H9 (cell line): ENCODE results near the gene TJP3. TPM values are rescaled to one million over a fixed set of nuclear protein-coding genes. Genes with fewer than 3 reads are reported as not detected.

ENCODE experiments used
- DNase-seq: peaks from one replicate; pipeline ENCODE4 v3.0.0-alpha.2; 2017
- H2AFZ ChIP-seq: one replicate; pipeline ENCODE4 v1.6.1; 2013; ENCODE audit warnings: mild to moderate bottlenecking, low read length, control low read depth, moderate library complexity
- H2AK5ac ChIP-seq: 2 replicates; pipeline ENCODE4 v1.6.1; 2013; ENCODE audit warnings: low read length, control low read depth, mixed read lengths; ENCODE audit not compliant: insufficient read length
- H2BK120ac ChIP-seq: one replicate; pipeline ENCODE4 v1.6.1; 2013; ENCODE audit warnings: low read depth, mild to moderate bottlenecking, low read length, control low read depth, inconsistent platforms; ENCODE audit not compliant: poor library complexity, severe bottlenecking
- H2BK12ac ChIP-seq: 2 replicates; pipeline ENCODE4 v1.6.1; 2013; ENCODE audit warnings: low read length, control low read depth, mixed read lengths, low read depth; ENCODE audit not compliant: insufficient read length
- H2BK15ac ChIP-seq: 2 replicates; pipeline ENCODE4 v1.6.1; 2013; ENCODE audit warnings: low read depth, low read length, control low read depth
- H2BK20ac ChIP-seq: one replicate; pipeline ENCODE4 v1.6.1; 2013; ENCODE audit warnings: low read depth, mild to moderate bottlenecking, low read length, control low read depth, inconsistent platforms; ENCODE audit not compliant: poor library complexity, severe bottlenecking
- H2BK5ac ChIP-seq: 2 replicates; pipeline ENCODE4 v1.6.1; 2013; ENCODE audit warnings: low read length, control low read depth, mixed read lengths; ENCODE audit not compliant: insufficient read length
- H3K14ac ChIP-seq: 2 replicates; pipeline ENCODE4 v1.6.1; 2013; ENCODE audit warnings: low read length, control low read depth; ENCODE audit not compliant: insufficient read depth
- H3K18ac ChIP-seq: 2 replicates; pipeline ENCODE4 v1.6.1; 2013; ENCODE audit warnings: low read depth, mild to moderate bottlenecking, mixed read lengths, low read length, control low read depth; ENCODE audit not compliant: insufficient read length
- H3K23ac ChIP-seq: 2 replicates; pipeline ENCODE4 v1.6.1; 2013; ENCODE audit warnings: low read length, control low read depth, mixed read lengths, low read depth; ENCODE audit not compliant: insufficient read length
- H3K23me2 ChIP-seq: 2 replicates; pipeline ENCODE4 v1.6.1; 2013; ENCODE audit warnings: low read depth, mild to moderate bottlenecking, mixed read lengths, low read length, control low read depth; ENCODE audit not compliant: insufficient read length, poor library complexity, severe bottlenecking
- H3K27ac ChIP-seq: 2 replicates; pipeline ENCODE4 v1.5.1; 2013; ENCODE audit warnings: low read length, control low read depth, mixed read lengths, low read depth; ENCODE audit not compliant: insufficient read length
- H3K27me3 ChIP-seq: 2 replicates; pipeline ENCODE4 v1.6.1; 2013; ENCODE audit warnings: low read length, control low read depth, inconsistent platforms; ENCODE audit not compliant: insufficient read depth
- H3K4ac ChIP-seq: 2 replicates; pipeline ENCODE4 v1.6.1; 2013; ENCODE audit warnings: low read depth, mild to moderate bottlenecking, control low read depth, inconsistent platforms, low read length, moderate library complexity
- H3K4me1 ChIP-seq: 2 replicates; pipeline ENCODE4 v1.6.1; 2013; ENCODE audit warnings: low read length, control low read depth, inconsistent platforms; ENCODE audit not compliant: insufficient read depth
- H3K4me2 ChIP-seq: 2 replicates; pipeline ENCODE4 v1.6.1; 2013; ENCODE audit warnings: low read length, control low read depth, mixed read lengths; ENCODE audit not compliant: insufficient read length, insufficient read depth
- H3K56ac ChIP-seq: 2 replicates; pipeline ENCODE4 v1.6.1; 2013; ENCODE audit warnings: low read depth, mild to moderate bottlenecking, mixed read lengths, low read length, control low read depth; ENCODE audit not compliant: insufficient read length
- H3K79me1 ChIP-seq: 2 replicates; pipeline ENCODE4 v1.6.1; 2013; ENCODE audit warnings: low read depth, mild to moderate bottlenecking, moderate library complexity, low read length, control low read depth, inconsistent platforms; ENCODE audit not compliant: insufficient read depth, poor library complexity, severe bottlenecking
- H3K79me2 ChIP-seq: 2 replicates; pipeline ENCODE4 v1.6.1; 2013; ENCODE audit warnings: low read length, control low read depth, inconsistent platforms; ENCODE audit not compliant: insufficient read depth
- H3K9ac ChIP-seq: 2 replicates; pipeline ENCODE4 v1.6.1; 2013; ENCODE audit warnings: low read length, control low read depth, mixed read lengths; ENCODE audit not compliant: insufficient read length; ENCODE audit errors: extremely low read depth
- H3K9me3 ChIP-seq: one replicate; pipeline ENCODE4 v1.6.1; 2013; ENCODE audit warnings: low read depth, low read length, inconsistent platforms; ENCODE audit not compliant: control insufficient read depth
- H3T11ph ChIP-seq: one replicate; pipeline ENCODE4 v1.6.1; 2013; ENCODE audit warnings: mild to moderate bottlenecking, low read length, control low read depth, inconsistent platforms
- H4K20me1 ChIP-seq: one replicate; pipeline ENCODE4 v1.6.1; 2013; ENCODE audit not compliant: control insufficient read depth, insufficient read length, insufficient read depth
- H4K5ac ChIP-seq: 2 replicates; pipeline ENCODE4 v1.6.1; 2013; ENCODE audit warnings: low read depth, mild to moderate bottlenecking, mixed read lengths, low read length, control low read depth; ENCODE audit not compliant: insufficient read length
- H4K8ac ChIP-seq: replicated peaks from 2 replicates; pipeline ENCODE4 v1.6.1; 2013; ENCODE audit warnings: low read length, control low read depth, mixed read lengths, low read depth; ENCODE audit not compliant: insufficient read length
- H4K91ac ChIP-seq: 2 replicates; pipeline ENCODE4 v1.6.1; 2013; ENCODE audit warnings: low read depth, mild to moderate bottlenecking, moderate library complexity, mixed read lengths, low read length, control low read depth; ENCODE audit not compliant: insufficient read length
- H3K27ac Mint-ChIP-seq, 3 experiments: 2 replicates in 2 of 3; 3 replicates in 1 of 3; pipeline ENCODE4 v1.8.0; 2020 to 2021; ENCODE audit warnings: mixed read lengths in 3 of 3, mild to moderate bottlenecking in 1 of 3, moderate library complexity in 1 of 3
- H3K27me3 Mint-ChIP-seq: 2 replicates; pipeline ENCODE4 v1.8.0; 2021; ENCODE audit warnings: low read depth, mild to moderate bottlenecking, moderate library complexity, mixed read lengths
- H3K36me3 Mint-ChIP-seq, 3 experiments: 2 replicates in 2 of 3; 3 replicates in 1 of 3; pipeline ENCODE4 v1.8.0; 2020 to 2021; ENCODE audit warnings: low read depth in 3 of 3, mixed read lengths in 3 of 3; ENCODE audit not compliant: insufficient read depth in 1 of 3
- H3K4me1 Mint-ChIP-seq, 2 experiments: 2 replicates each; pipeline ENCODE4 v1.8.0; 2020; ENCODE audit warnings: mixed read lengths in 2 of 2
- H3K4me3 Mint-ChIP-seq, 2 experiments: 2 replicates in 1 of 2; 3 replicates in 1 of 2; pipeline ENCODE4 v1.8.0; 2020 to 2021; ENCODE audit warnings: mild to moderate bottlenecking in 2 of 2, mixed read lengths in 2 of 2, moderate library complexity in 1 of 2
- H3K9me3 Mint-ChIP-seq, 2 experiments: 2 replicates in 1 of 2; 3 replicates in 1 of 2; pipeline ENCODE4 v1.8.0; 2020; ENCODE audit warnings: mild to moderate bottlenecking in 2 of 2, mixed read lengths in 2 of 2, moderate library complexity in 1 of 2
- CTCF ChIP-seq: fragments of 200-600 bp; sonication (generic); conservative IDR thresholded peaks from 3 replicates; pipeline ENCODE4 v1.8.0; 2021; ENCODE audit warnings: antibody characterized with exemption, mild to moderate bottlenecking
- WGBS: extraction: QIAGEN DNeasy Blood & Tissue Kit; methylation state at CpG from one replicate; pipeline ENCODE4 v1.1.7; 2013; ENCODE audit warnings: missing lambda C conversion rate, low lambda C conversion rate, mixed read lengths; ENCODE audit not compliant: insufficient read length; ENCODE audit errors: extremely low coverage; 5-methylcytosine and 5-hydroxymethylcytosine counted together
- total RNA-seq: library from RNA; stranded (reverse); gene quantifications from 2 replicates; pipeline ENCODE4 v1.2.1, GENCODE V29; 2021

TJP3 gene
- total RNA-seq, 1 experiment from 2014 or later = 27.3 TPM

- H3K4ac ChIP-seq = no peak overlapping the region
- no peaks in the 10 kb centered on the region for H3K9me3 ChIP-seq
- H3K27ac ChIP-seq = no peak overlapping the region
These were observed 38.9 kb upstream of the TJP3 start for GRCh38 chr19:3669082-3669946.

More at GRCh38 chr19:3669082-3669946, 38.9 kb upstream of the TJP3 start:
- Histone ChIP-seq H4K8ac (no peak overlapping the region), H3K56ac (no peak overlapping the region), H3K18ac (no peak overlapping the region), H3K23me2 (no peaks in the 10 kb centered on the region), H2BK5ac (no peak overlapping the region), H2AK5ac (no peak overlapping the region), H4K20me1 (peaks cover 7% of the 10 kb centered on the region), H4K91ac (no peak overlapping the region), H3K23ac (no peak overlapping the region), H3K9ac (no peak overlapping the region), H2BK120ac (no peak overlapping the region), H4K5ac (no peak overlapping the region), H2AFZ (no peak overlapping the region), H3T11ph (no peak overlapping the region), H2BK20ac (no peak overlapping the region), H3K4me1 (no peaks in the 10 kb centered on the region; the same call in 1 of the 2 replicates), H3K4me2 (no peak overlapping the region), H3K14ac (no peak overlapping the region; the same call in 1 of the 2 replicates), H2BK12ac (no peak overlapping the region), H3K79me1 (no peaks in the 10 kb centered on the region), H3K27me3 (no peaks in the 10 kb centered on the region), H2BK15ac (no peak overlapping the region), H3K79me2 (no peaks in the 10 kb centered on the region)
- Mint-ChIP-seq H3K36me3 (peaks cover 3 to 9% (median 3%) of the 10 kb centered on the region in 3 experiments; a peak in 4 of 7 replicates), H3K4me1 (peaks cover 16 to 31% of the 10 kb centered on the region in 2 experiments), H3K27ac (peak overlapping the region; percentile 66 to 90 (median 70); a peak in 5 of 7 replicates), H3K9me3 (no peaks in the 10 kb centered on the region), H3K27me3 (no peaks in the 10 kb centered on the region), H3K4me3 (no peak overlapping the region; a peak in 1 of 5 replicates)
- DNase-seq = no peak
- no CpG with 5 or more reads among the region's 39 CpGs for WGBS
- TF ChIP-seq CTCF = no peak
